HG03280 (cell line): ENCODE measurements around the gene OLIG2.

ENCODE experiments used
- ATAC-seq: cut with Tn5 transposase; IDR thresholded peaks from one replicate; pipeline ENCODE4 v1.9.1; 2021; ENCODE audit warnings: mild to moderate bottlenecking, moderate library complexity; ENCODE audit not compliant: unreplicated experiment

The OLIG2 gene

GRCh38 chr21:33025489-33026442 lies at the start of gene OLIG2:
OLIG2 (plus strand) TSS chr21:33025935; CDS start chr21:33026863, 928 bp downstream.
- no peak for ATAC-seq

- no peak for ATAC-seq
Measured at GRCh38 chr21:32976791-32977190, 48.9 kb upstream of the OLIG2 start.

GRCh38 chr21:32977216-32977615 lies 48.5 kb upstream of the OLIG2 start:
- no peak for ATAC-seq

GRCh38 chr21:32978331-32979270 lies 47.1 kb upstream of the OLIG2 start:
- no peak for ATAC-seq

- ATAC-seq, result no peak
Measured at GRCh38 chr21:32979598-32980268, 46.0 kb upstream of the OLIG2 start.

GRCh38 chr21:32981096-32981495 lies 44.6 kb upstream of the OLIG2 start:
- ATAC-seq, result no peak

- no peak for ATAC-seq
Measured at GRCh38 chr21:32990666-32991065, 35.1 kb upstream of the OLIG2 start.

- no peak for ATAC-seq
Measured at GRCh38 chr21:32991361-32991760, 34.4 kb upstream of the OLIG2 start.

- ATAC-seq, result no peak
Measured at GRCh38 chr21:32993894-32994293, 31.8 kb upstream of the OLIG2 start.

GRCh38 chr21:32994305-32994704 lies 31.4 kb upstream of the OLIG2 start:
- no peak for ATAC-seq

GRCh38 chr21:33007747-33008146 lies 18.0 kb upstream of the OLIG2 start:
- no peak for ATAC-seq

- ATAC-seq, result no peak
Measured at GRCh38 chr21:33008333-33009051, 17.2 kb upstream of the OLIG2 start.

GRCh38 chr21:33010931-33011330 lies 14.8 kb upstream of the OLIG2 start:
- ATAC-seq, result no peak

GRCh38 chr21:33011462-33011861 lies 14.3 kb upstream of the OLIG2 start:
- no peak for ATAC-seq

- ATAC-seq, result no peak
Measured at GRCh38 chr21:33013626-33014025, 12.1 kb upstream of the OLIG2 start.

- ATAC-seq, result no peak
Measured at GRCh38 chr21:33014331-33014730, 11.4 kb upstream of the OLIG2 start.

- ATAC-seq, result no peak
Measured at GRCh38 chr21:33015096-33015495, 10.6 kb upstream of the OLIG2 start.

- ATAC-seq, result no peak
Measured at GRCh38 chr21:33015756-33016155, 10.0 kb upstream of the OLIG2 start.

GRCh38 chr21:33018707-33019465 lies 6.8 kb upstream of the OLIG2 start:
- ATAC-seq, result no peak

- no peak for ATAC-seq
Measured at GRCh38 chr21:33019516-33019884, 6.2 kb upstream of the OLIG2 start.
